ENCODE measurements around the gene DISC1.
"Not testable (repeated sequence)": the region's sequence is repeated elsewhere in the genome, so short reads cannot be mapped to it uniquely, and the experiment has no call there.

DISC1 gene

GRCh38 chr1:231735941-231736340 lies 109.4 kb downstream of the DISC1 start:
- DNase-seq = no peak

DNA sequence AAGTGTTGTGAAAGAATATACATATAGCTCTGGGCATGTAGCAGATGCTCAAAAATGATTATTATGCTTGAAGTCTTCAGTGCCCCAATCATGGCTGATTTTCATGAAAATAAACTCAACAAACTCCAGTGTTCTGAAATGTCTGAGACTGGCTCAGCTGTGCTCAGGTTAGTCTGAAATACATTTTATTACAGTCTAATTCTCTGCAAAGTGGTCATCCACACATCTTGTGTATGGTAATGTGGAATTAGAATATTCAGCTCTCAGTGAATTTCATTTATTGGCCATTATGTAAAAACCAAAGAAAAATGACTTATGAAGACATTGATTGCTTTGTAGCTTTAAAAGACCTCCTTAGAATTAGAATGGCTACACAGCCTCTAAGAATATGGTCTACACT lies 109.9 kb downstream of the DISC1 start:
- no peak for DNase-seq

- no peak for DNase-seq
Measured at GRCh38 chr1:231738554-231738953, 112.0 kb downstream of the DISC1 start.

GRCh38 chr1:231743966-231744365 lies 117.4 kb downstream of the DISC1 start:
- no peak for DNase-seq

DNA sequence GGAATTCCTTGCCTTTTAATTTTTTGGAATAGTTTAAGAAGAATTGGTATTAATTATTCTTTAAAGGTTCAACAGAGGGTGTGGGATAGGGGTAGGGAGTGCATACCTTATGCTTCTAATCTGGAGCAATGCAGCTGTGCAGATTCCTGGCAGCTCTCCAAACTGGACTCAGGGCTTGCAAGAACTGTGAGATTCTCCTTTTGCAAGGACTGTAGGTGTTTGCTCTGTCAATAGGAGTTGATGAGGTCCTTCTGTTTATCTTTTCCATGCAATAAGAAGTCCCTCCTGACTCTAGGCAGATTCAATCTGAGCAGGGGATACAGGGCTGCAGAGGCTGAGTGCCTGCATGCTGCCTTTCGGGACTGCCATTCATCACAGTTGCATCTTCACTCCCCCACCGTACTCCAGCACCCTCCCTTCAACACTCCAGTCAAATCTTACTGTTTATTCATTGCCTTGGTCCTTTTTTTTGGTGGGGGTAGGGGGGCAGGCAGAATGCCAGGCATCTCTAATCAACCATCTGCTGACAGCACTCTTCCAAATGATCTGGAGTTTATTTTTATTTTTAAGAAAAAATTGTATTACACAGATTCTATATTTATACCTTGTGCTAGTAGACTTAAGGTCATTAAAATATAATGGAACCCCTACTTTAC lies 122.3 kb downstream of the DISC1 start:
- DNase-seq = no peak

- DNase-seq = no peak
Measured at GRCh38 chr1:231750296-231750695, 123.7 kb downstream of the DISC1 start.

DNA sequence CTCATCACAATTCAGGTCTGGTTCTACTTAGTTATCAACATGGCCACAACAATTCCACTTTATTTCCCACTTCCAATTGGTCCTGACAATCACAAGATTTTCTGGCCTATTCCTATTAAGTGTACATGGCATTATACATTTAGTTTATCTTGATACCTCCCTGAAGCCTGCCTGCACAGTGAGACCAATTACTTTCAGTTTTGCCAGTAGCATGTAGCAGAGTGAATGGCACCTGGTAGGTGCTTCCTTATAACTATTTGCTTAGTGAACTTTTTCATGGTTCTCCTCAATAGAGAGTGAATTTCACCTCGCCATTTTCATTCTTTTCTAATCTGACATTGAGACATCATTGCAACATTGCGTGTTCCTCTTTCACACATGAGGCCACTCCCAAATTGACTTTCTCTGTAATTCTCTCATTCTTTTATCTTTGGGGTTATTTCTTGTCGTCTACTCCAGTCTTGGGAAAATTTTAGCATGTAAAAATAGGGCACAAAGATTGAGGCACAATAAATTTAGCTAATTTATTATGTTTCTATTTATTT lies 124.3 kb downstream of the DISC1 start:
- DNase-seq = no peak

DNA sequence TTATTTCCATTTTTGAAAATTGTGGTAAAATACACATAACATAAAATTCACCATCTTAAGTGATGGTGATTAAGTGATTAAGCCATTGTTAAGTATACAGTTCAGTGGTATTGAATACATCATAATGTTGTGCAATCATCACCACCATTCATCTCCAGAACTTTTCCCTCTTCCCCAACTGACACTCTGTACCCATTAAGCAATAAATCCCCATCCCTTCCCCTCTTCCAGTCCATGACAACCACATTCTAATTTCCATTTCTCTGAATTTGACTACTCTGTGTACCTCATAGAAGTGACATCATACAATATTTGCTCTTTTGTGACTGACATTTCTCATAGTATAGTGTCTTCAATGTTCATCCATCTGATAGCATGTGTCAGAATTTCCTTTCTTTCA lies 124.8 kb downstream of the DISC1 start:
- no peak for DNase-seq

DNA sequence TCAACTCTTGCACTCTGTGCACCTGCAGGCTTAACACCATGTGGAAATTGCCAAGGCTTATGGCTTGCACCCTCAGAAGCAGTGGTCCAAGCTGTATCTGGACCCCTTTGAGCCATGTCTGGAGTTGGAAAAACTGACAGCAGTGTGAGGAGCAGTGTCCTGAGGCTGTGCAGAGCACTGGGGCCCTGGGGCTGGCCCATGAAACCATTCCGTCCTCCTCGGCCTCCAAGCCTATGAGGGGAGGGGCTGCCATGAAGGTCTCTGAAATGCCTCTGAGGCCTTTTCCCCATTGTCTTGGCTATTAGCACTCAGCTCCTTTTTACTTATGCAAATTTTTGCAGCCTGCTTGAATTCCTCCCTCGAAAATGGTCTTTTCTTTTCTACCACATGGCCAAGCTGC lies 126.7 kb downstream of the DISC1 start:
- no peak for DNase-seq

DNA sequence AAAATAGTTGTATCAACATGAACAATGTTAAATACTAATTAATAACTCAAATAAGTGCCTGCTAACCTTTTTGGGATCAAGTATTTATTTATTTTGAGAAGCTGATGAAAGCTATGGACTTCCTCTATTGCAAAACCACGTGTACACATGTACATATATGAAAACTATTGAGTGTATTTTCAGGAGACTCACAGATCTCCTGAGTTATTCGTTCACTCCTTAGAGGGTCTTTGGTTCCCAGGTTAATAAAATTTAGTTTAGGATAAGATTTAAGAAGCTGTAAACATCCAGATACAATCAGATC lies 130.5 kb downstream of the DISC1 start:
- no peak for DNase-seq

GRCh38 chr1:231757759-231758158 lies 131.2 kb downstream of the DISC1 start:
- no peak for DNase-seq

DNA sequence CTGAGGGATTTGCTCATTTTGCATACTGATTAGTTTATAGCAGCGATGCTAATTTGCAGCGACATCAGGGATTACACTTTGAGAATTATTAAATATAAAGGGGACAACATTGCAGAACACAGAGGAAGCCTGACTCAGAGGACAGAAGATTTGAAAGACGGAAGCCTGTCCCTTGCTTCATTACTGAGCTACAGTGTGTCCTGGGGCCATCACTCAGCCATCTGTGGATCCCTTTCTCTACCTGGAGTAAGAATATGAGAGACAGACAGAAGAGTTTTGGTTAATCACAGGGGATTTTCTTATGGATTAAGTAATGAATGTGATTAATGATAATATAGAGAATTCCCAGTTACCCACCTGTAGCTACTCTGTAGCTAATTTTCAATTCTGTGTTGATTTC lies 134.7 kb downstream of the DISC1 start:
- no peak for DNase-seq

- no peak for DNase-seq
Measured at GRCh38 chr1:231761747-231762541, 135.4 kb downstream of the DISC1 start.

- no peak for DNase-seq
Measured at GRCh38 chr1:231763456-231763855, 136.9 kb downstream of the DISC1 start.

DNA sequence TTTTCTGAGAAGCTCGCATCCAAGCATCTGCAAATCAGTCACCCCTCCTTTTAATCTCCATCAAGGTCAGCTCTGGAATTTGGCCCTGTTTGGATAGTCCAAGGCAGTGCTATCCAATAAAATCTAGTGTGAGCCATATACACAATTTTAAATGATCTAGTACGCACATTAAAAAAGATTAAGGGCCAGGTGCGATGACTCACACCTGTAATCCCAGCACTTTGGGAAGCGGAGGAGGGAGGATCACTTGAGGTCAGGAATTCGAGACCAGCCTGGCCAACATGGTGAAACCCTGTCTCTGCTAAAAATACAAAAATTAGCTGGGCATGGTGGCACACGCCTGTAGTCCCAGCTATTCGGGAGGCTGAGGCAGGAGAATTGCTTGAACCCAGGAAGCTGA lies 139.2 kb downstream of the DISC1 start:
- not testable (repeated sequence) for DNase-seq

- DNase-seq = no peak
Measured at GRCh38 chr1:231767471-231767870, 140.9 kb downstream of the DISC1 start.

- no peak for DNase-seq
Measured at GRCh38 chr1:231768416-231768815, 141.8 kb downstream of the DISC1 start.

DNA sequence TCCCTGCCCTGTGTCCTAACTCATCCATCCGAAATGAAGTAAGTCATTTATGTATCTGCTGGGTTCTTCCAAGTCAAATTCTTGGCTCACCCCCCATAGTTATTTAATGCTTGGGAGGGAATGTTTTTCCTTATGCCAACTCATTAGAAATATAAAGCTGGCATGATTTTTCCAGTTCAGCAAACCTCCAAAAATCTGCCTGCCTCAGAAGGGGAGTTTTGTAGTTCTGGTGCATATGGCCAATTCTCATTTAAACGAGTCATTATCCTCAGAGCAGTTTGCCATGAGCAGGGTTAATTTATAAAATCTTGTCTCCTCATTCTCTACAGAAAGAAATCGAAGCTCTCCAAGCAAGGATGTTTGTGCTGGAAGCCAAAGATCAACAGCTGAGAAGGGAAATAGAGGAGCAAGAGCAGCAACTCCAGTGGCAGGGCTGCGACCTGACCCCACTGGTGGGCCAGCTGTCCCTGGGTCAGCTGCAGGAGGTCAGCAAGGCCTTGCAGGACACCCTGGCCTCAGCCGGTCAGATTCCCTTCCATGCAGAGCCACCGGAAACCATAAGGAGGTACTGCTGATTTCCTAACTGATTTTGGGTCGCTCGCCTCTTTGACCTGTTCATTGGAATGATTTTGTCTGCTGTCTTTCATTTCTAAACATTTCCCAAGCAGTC lies 144.1 kb downstream of the DISC1 start:
- no peak for DNase-seq

- DNase-seq = no peak
Measured at GRCh38 chr1:231774719-231775335, 148.2 kb downstream of the DISC1 start.

DNA sequence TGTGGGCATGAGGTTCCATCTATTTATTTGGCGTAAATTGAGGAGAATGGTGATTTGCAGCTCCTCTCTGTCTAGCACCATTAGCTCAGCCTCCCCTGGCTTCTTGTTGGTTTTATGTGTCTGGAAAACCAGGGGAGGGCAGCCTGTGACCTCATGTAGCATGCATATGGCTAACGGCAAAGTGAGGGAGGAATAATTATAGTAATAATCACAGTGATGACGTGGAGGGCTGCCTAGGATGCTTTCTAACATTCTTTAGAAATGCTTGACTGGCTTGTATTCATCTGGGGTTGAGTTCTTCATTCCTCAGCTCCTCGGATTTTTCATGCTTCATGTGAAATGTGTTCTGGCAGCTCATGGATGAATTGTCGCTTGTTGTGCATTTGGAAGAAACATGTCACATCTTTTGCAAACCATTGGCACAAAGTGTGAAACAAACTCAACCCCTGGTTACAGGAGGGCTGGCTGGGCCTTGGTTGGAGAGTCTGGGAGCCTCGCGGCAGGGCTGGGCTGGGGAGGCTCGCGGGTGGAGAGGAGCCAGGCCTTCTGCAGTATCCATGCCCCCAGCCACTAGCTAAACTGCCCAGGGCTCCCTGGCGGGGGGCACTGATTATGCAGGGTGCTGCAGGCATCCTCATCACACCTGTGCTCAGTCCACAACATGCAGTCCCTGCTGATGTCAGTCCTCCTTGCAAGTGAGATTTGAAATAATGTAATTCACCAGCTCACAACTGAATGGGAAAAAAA lies 149.6 kb downstream of the DISC1 start:
- DNase-seq = no peak

DNA sequence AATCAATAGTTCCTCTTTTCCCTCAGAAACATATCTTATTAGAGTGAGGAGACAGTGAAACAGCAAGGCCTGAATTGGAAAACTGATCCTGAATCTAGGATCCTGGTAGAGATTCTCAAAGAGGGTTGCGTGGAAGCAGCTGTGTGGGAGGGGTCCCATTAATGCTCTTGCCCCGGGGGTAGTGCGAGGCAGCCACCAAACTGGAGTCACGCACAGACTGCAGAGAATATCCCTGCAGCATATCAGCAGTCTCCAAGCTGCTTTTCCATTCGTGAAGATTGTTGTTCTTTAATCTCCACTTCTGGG lies 150.1 kb downstream of the DISC1 start:
- no peak for DNase-seq

- DNase-seq = no peak
Measured at GRCh38 chr1:231778009-231778719, 151.6 kb downstream of the DISC1 start.
